Measurements from ENCODE around the gene GRM4.

GRM4 gene

GRCh38 chr6:34056305-34057108 lies 89.4 kb downstream of the GRM4 start:
- H3K4me1 ChIP-seq (ENCODE audit: insufficient read depth, low read length, severe bottlenecking), result no peaks in the 10 kb centered on the region
- TF ChIP-seq CTCF (IDR thresholded peaks at IDR 0.05; ENCODE audit: low read length), result no peak
- no peak for TF ChIP-seq EZH2 (IDR thresholded peaks at IDR 0.05; ENCODE audit: borderline replicate concordance, low read length)
- H3K9me3 ChIP-seq (ENCODE audit: low read length), result no peaks in the 10 kb centered on the region
- H3K36me3 ChIP-seq (ENCODE audit: insufficient read depth, low read length), result no peaks in the 10 kb centered on the region
- H3K9me2 ChIP-seq (ENCODE audit: low read depth, low read length), result no peaks in the 10 kb centered on the region
- peaks cover 4% of the 10 kb centered on the region for H3K27me3 ChIP-seq (ENCODE audit: insufficient read depth, low read length)
- no peak overlapping the region for H3K4me2 ChIP-seq (ENCODE audit: low read length)
- no peak overlapping the region for H3K27ac ChIP-seq (ENCODE audit: low read depth, low read length, poor library complexity, severe bottlenecking)
- H2AFZ ChIP-seq (ENCODE audit: low read length), result no peak overlapping the region
- no peaks in the 10 kb centered on the region for H3F3A ChIP-seq (ENCODE audit: insufficient read depth, low read length)
- H4K20me1 ChIP-seq (ENCODE audit: insufficient read depth, low read length), result no peaks in the 10 kb centered on the region
- no peak overlapping the region for H3K9ac ChIP-seq (ENCODE audit: low read length)
- no peak overlapping the region for H3K4me3 ChIP-seq (ENCODE audit: low read depth, low read length, poor library complexity, severe bottlenecking)
- H3K79me2 ChIP-seq (ENCODE audit: insufficient read depth, low read length), result no peaks in the 10 kb centered on the region

GRCh38 chr6:34055223-34055933 lies 90.5 kb downstream of the GRM4 start:
- Histone ChIP-seq H3F3A (ENCODE audit: insufficient read depth, low read length) (no peaks in the 10 kb centered on the region), H3K79me2 (ENCODE audit: insufficient read depth, low read length) (no peaks in the 10 kb centered on the region), H3K9ac (ENCODE audit: low read length) (no peak overlapping the region), H3K27ac (ENCODE audit: low read depth, low read length, poor library complexity, severe bottlenecking) (no peak overlapping the region), H3K9me3 (ENCODE audit: low read length) (no peaks in the 10 kb centered on the region), H2AFZ (ENCODE audit: low read length) (no peak overlapping the region), H3K4me2 (ENCODE audit: low read length) (no peak overlapping the region), H3K4me3 (ENCODE audit: low read depth, low read length, poor library complexity, severe bottlenecking) (no peak overlapping the region), H3K27me3 (ENCODE audit: insufficient read depth, low read length) (peaks cover 4% of the 10 kb centered on the region; the same call in 1 of the 2 replicates), H3K4me1 (ENCODE audit: insufficient read depth, low read length, severe bottlenecking) (no peaks in the 10 kb centered on the region), H3K36me3 (ENCODE audit: insufficient read depth, low read length) (no peaks in the 10 kb centered on the region), H3K9me2 (ENCODE audit: low read depth, low read length) (no peaks in the 10 kb centered on the region), H4K20me1 (ENCODE audit: insufficient read depth, low read length) (no peaks in the 10 kb centered on the region)
- TF ChIP-seq EZH2 (IDR thresholded peaks at IDR 0.05; ENCODE audit: borderline replicate concordance, low read length) (no peak), CTCF (IDR thresholded peaks at IDR 0.05; ENCODE audit: low read length) (peak; percentile 83)

- H3K4me2 ChIP-seq (ENCODE audit: low read length), result no peak overlapping the region
- H3K79me2 ChIP-seq (ENCODE audit: insufficient read depth, low read length), result no peaks in the 10 kb centered on the region
- no peaks in the 10 kb centered on the region for H3F3A ChIP-seq (ENCODE audit: insufficient read depth, low read length)
- no peak overlapping the region for H3K9ac ChIP-seq (ENCODE audit: low read length)
- no peak overlapping the region for H2AFZ ChIP-seq (ENCODE audit: low read length)
- no peak for TF ChIP-seq EZH2 (IDR thresholded peaks at IDR 0.05; ENCODE audit: borderline replicate concordance, low read length)
- TF ChIP-seq CTCF (IDR thresholded peaks at IDR 0.05; ENCODE audit: low read length), result no peak
- no peaks in the 10 kb centered on the region for H3K36me3 ChIP-seq (ENCODE audit: insufficient read depth, low read length)
- peaks cover 7% of the 10 kb centered on the region; the same call in 1 of the 2 replicates for H3K27me3 ChIP-seq (ENCODE audit: insufficient read depth, low read length)
- H3K27ac ChIP-seq (ENCODE audit: low read depth, low read length, poor library complexity, severe bottlenecking), result no peak overlapping the region
- no peaks in the 10 kb centered on the region for H3K9me2 ChIP-seq (ENCODE audit: low read depth, low read length)
- H3K9me3 ChIP-seq (ENCODE audit: low read length), result no peaks in the 10 kb centered on the region
- no peaks in the 10 kb centered on the region for H3K4me1 ChIP-seq (ENCODE audit: insufficient read depth, low read length, severe bottlenecking)
- no peaks in the 10 kb centered on the region for H4K20me1 ChIP-seq (ENCODE audit: insufficient read depth, low read length)
- H3K4me3 ChIP-seq (ENCODE audit: low read depth, low read length, poor library complexity, severe bottlenecking), result no peak overlapping the region
These were observed 92.2 kb downstream of the GRM4 start for GRCh38 chr6:34053721-34054120.

Data from OCI-LY1 (cell line).